Effector CD8-positive, alpha-beta T cell (primary cell): ENCODE data around the gene NR3C1.

ENCODE experiments used
- DNase-seq: peaks from one replicate; lab custom pipeline; 2025; lab: John Stamatoyannopoulos, UW
- total RNA-seq, 4 experiments: gene quantifications; one replicate each; lab custom pipeline; 2026; lab: John Stamatoyannopoulos, UW

The NR3C1 gene
- 516 to 667 (median 589) reads per million in 4 experiments for total RNA-seq

GRCh38 chr5:143403593-143404415, at the start of gene NR3C1:
Gene NR3C1, minus strand, starts transcription at chr5:143403686. Its CDS starts 2,847 bp downstream, at chr5:143400839.
- DNase-seq: peak; percentile 77

- no peak for DNase-seq
Observed at GRCh38 chr5:143449772-143450171, 46.3 kb upstream of the NR3C1 start.

- DNase-seq: no peak
Observed at GRCh38 chr5:143448518-143448917, 45.0 kb upstream of the NR3C1 start.

GRCh38 chr5:143447983-143448382, 44.5 kb upstream of the NR3C1 start:
- no peak for DNase-seq

GRCh38 chr5:143446535-143447226, 43.2 kb upstream of the NR3C1 start:
- DNase-seq: no peak

- no peak for DNase-seq
Observed at GRCh38 chr5:143445776-143446175, 42.3 kb upstream of the NR3C1 start.

- DNase-seq: no peak
Observed at GRCh38 chr5:143443330-143443729, 39.8 kb upstream of the NR3C1 start.

- no peak for DNase-seq
Observed at GRCh38 chr5:143442385-143442784, 38.9 kb upstream of the NR3C1 start.

GRCh38 chr5:143440448-143441115, 37.1 kb upstream of the NR3C1 start:
- no peak for DNase-seq

- no peak for DNase-seq
Observed at GRCh38 chr5:143437666-143438273, 34.3 kb upstream of the NR3C1 start.

GRCh38 chr5:143436871-143437270, 33.4 kb upstream of the NR3C1 start:
- DNase-seq: no peak

GRCh38 chr5:143435210-143435657, 31.7 kb upstream of the NR3C1 start:
- DNase-seq: no peak

GRCh38 chr5:143434261-143435209, 31.0 kb upstream of the NR3C1 start:
- DNase-seq: peak; percentile 6

- DNase-seq: no peak
Observed at GRCh38 chr5:143433670-143434069, 30.2 kb upstream of the NR3C1 start.

GRCh38 chr5:143432658-143433239, 29.3 kb upstream of the NR3C1 start:
- DNase-seq: no peak

- no peak for DNase-seq
Observed at GRCh38 chr5:143431789-143432188, 28.3 kb upstream of the NR3C1 start.

GRCh38 chr5:143428738-143429420, 25.4 kb upstream of the NR3C1 start:
- no peak for DNase-seq

GRCh38 chr5:143428155-143428554, 24.7 kb upstream of the NR3C1 start:
- DNase-seq: no peak

GRCh38 chr5:143427122-143427735, 23.7 kb upstream of the NR3C1 start:
- no peak for DNase-seq
